T-helper 2 cell treated with Interferon-gamma antibody and Interleukin-4, amounts not matched to agents 100 ng/mL and 5 ng/mL, for 36 hours (primary cell): ENCODE data around the gene SOX4. TPM values are rescaled to one million over a fixed set of nuclear protein-coding genes. Genes with fewer than 3 reads are reported as not detected.

Experiments used
- intact Hi-C: fragments of 100-400 bp; cut with micrococcal nuclease; formaldehyde crosslinking; loops from one replicate; pipeline ENCODE4 v1.15.1; 2023
- total RNA-seq: library from RNA; stranded (reverse); gene quantifications from 2 replicates; pipeline ENCODE4 v1.2.3, GENCODE V29; 2022

The SOX4 gene
- total RNA-seq, 1 donor from 2014 or later, result 4.7 TPM

- intact Hi-C loops, result no loop called here
These were observed 17.9 kb downstream of the SOX4 start for GRCh38 chr6:21611485-21611884.

- intact Hi-C loops, result no loop called here
These were observed 18.7 kb downstream of the SOX4 start for GRCh38 chr6:21612067-21612745.

- intact Hi-C loops, result no loop called here
These were observed 20.3 kb downstream of the SOX4 start for GRCh38 chr6:21613809-21614208.

- intact Hi-C loops, result no loop called here
These were observed 20.7 kb downstream of the SOX4 start for GRCh38 chr6:21614226-21614625.

- intact Hi-C loops, result no loop called here
These were observed 22.0 kb downstream of the SOX4 start for GRCh38 chr6:21615504-21615903.

- intact Hi-C loops, result no loop called here
These were observed 22.5 kb downstream of the SOX4 start for GRCh38 chr6:21616005-21616404.

- intact Hi-C loops, result no loop called here
These were observed 32.1 kb downstream of the SOX4 start for GRCh38 chr6:21625642-21626041.

GRCh38 chr6:21626756-21627155 is 33.2 kb downstream of the SOX4 start:
- intact Hi-C loops, result no loop called here

- intact Hi-C loops, result no loop called here
These were observed 34.6 kb downstream of the SOX4 start for GRCh38 chr6:21628160-21628559.

- intact Hi-C loops, result no loop called here
These were observed 40.1 kb downstream of the SOX4 start for GRCh38 chr6:21633511-21634109.

GRCh38 chr6:21634582-21634981 is 41.0 kb downstream of the SOX4 start:
- intact Hi-C loops, result no loop called here

GRCh38 chr6:21636876-21637275 is 43.3 kb downstream of the SOX4 start:
- intact Hi-C loops, result no loop called here

GRCh38 chr6:21639316-21639715 is 45.8 kb downstream of the SOX4 start:
- intact Hi-C loops, result no loop called here
